Left colon (tissue), 2 donors: Measurements from ENCODE around the gene ANTKMT. TPM values are rescaled to one million over a fixed set of nuclear protein-coding genes. Genes with fewer than 3 reads are reported as not detected.

Experiments
- ATAC-seq: fragments of 200-7000 bp; cut with Tn5 transposase; one replicate; pipeline ENCODE4 v1.9.1; 2020; ENCODE audit warnings: mild to moderate bottlenecking, moderate library complexity
- DNase-seq, 2 donors: peaks; one replicate each; pipeline ENCODE4 v3.0.0-alpha.2; 2020
- intact Hi-C, 2 donors: fragments of 100-400 bp; cut with DNase I in 1 of 2; cut with micrococcal nuclease in 1 of 2; formaldehyde crosslinking; loops; one replicate each; pipeline versions ENCODE4 v1.11.2 to v1.14.0; 2022; cut with DNase I, micrococcal nuclease
- total RNA-seq, 2 donors: library from RNA; stranded (reverse); fragmentation: NEBNext Ultra II Directional; extraction: Animal tissue kit (Norgen Biotek cat#: 25700); gene quantifications; one replicate each; pipeline ENCODE4 v1.2.1, GENCODE V29; 2021
- donor health status: DM: no; HTN: no; CAD: no.
- donor health status: DM: yes; HTN: yes; CAD: no.

The ANTKMT gene
- total RNA-seq, 2 donors from 2014 or later: 47.2 to 48.6 TPM

GRCh38 chr16:721765-722540, 1.0 kb downstream of the ANTKMT start:
- DNase-seq (no peak), ATAC-seq (no peak)
- intact Hi-C loops: no loop called here

- intact Hi-C loops: no loop called here
- ATAC-seq: no peak
- no peak for DNase-seq
These were observed 2.1 kb downstream of the ANTKMT start for GRCh38 chr16:722835-723633.

GRCh38 chr16:723695-724094, 2.7 kb downstream of the ANTKMT start:
- ATAC-seq: no peak
- DNase-seq: no peak
- intact Hi-C loops: no loop called here

- no peak for ATAC-seq
- intact Hi-C loops: no loop called here
- no peak for DNase-seq
These were observed 3.5 kb downstream of the ANTKMT start for GRCh38 chr16:724188-725040.

GRCh38 chr16:725041-725376, 4.1 kb downstream of the ANTKMT start:
- no peak for ATAC-seq
- DNase-seq: no peak
- intact Hi-C loops: no loop called here

- no peak for ATAC-seq
- intact Hi-C loops: no loop called here
- peak in 1 of 2 donors; percentile 13 for DNase-seq
These were observed 4.7 kb downstream of the ANTKMT start for GRCh38 chr16:725463-726187.

- no peak for DNase-seq
- ATAC-seq: no peak
- intact Hi-C loops: no loop called here
These were observed 5.2 kb downstream of the ANTKMT start for GRCh38 chr16:726188-726437.

- ATAC-seq (peak; percentile 19), DNase-seq (peak; percentile 50 to 73)
- intact Hi-C loops: no loop called here
These were observed 5.7 kb downstream of the ANTKMT start, which contains the start of the genes CCDC78 and HAGHL for GRCh38 chr16:726438-727290. CCDC78 (minus strand) TSS chr16:726443; CDS start chr16:726367, 76 bp downstream. HAGHL (plus strand) TSS chr16:727106; CDS start chr16:727510, 404 bp downstream.

- intact Hi-C loops: no loop called here
- ATAC-seq (peak; percentile 12), DNase-seq (peak in 1 of 2 donors; percentile 47)
These were observed 6.5 kb downstream of the ANTKMT start for GRCh38 chr16:727291-727977.

- intact Hi-C loops: no loop called here
- DNase-seq (peak; percentile 78 to 79), ATAC-seq (peak; percentile 65)
These were observed 7.4 kb downstream of the ANTKMT start for GRCh38 chr16:728131-728889.

- DNase-seq (peak in 1 of 2 donors; percentile 19), ATAC-seq (no peak)
- intact Hi-C loops: no loop called here
These were observed 8.2 kb downstream of the ANTKMT start for GRCh38 chr16:728890-729744.

- intact Hi-C loops: no loop called here
- peak in 1 of 2 donors; percentile 24 for DNase-seq
- ATAC-seq: no peak
These were observed 9.1 kb downstream of the ANTKMT start for GRCh38 chr16:729768-730665.

- no peak for ATAC-seq
- no peak for DNase-seq
- intact Hi-C loops: no loop called here
These were observed 9.9 kb downstream of the ANTKMT start for GRCh38 chr16:730666-731509.

- DNase-seq (no peak), ATAC-seq (no peak)
- intact Hi-C loops: no loop called here
These were observed 11.4 kb downstream of the ANTKMT start for GRCh38 chr16:732332-732731.
